ENCODE results near the gene GHR.

- no peak for TF ChIP-seq POLR2A (IDR thresholded peaks at IDR 0.05)
- TF ChIP-seq POLR2AphosphoS5 (IDR thresholded peaks at IDR 0.05), result no peak
- no peak for TF ChIP-seq CTCF (IDR thresholded peaks at IDR 0.05)
- no peak for TF ChIP-seq EP300 (IDR thresholded peaks at IDR 0.05)
Observed at GRCh38 chr5:42454216-42454995, 31.2 kb downstream of the GHR start.
